Measurements from ENCODE around the gene RNF31.

The RNF31 gene

DNA sequence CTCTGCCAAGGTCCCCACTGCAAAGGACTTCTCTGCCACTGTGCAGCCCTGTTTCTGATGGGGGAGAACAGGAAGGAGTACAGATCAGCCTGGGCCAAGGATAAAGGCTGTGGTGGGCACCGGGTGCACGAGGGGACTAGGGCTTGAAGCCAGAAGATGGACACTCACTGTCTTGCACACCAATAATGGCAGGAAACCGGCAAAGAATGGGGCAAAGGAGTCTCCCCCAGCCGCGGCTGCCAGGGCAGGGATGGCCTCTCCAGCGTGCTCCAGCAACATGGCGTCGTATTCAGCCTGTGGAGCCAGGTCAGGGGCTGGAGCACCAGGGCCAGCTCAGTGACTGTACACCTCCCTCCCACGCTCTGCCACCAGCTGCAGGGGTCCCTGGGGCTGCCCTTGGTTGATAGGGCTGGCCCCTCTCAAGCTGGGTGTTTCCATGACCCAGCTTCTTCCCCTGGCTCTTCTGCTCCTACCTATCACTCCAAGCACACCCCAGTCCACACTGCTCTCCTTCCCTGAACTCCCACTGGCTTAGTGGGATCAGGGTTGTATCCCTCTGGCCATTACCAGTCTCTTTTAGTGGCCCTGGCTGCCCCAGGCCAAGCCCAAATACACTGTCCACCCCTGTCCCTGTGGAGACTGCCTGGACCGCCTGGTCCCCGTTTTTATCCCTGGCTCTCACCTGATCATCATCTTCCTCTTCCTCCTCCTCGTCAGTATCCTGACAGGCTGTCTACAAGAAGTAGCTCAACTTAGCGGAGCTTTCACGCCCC, 35.0 kb downstream of the RNF31 start:
- no peak for DNase-seq (ENCODE audit: low spot score)

DNA sequence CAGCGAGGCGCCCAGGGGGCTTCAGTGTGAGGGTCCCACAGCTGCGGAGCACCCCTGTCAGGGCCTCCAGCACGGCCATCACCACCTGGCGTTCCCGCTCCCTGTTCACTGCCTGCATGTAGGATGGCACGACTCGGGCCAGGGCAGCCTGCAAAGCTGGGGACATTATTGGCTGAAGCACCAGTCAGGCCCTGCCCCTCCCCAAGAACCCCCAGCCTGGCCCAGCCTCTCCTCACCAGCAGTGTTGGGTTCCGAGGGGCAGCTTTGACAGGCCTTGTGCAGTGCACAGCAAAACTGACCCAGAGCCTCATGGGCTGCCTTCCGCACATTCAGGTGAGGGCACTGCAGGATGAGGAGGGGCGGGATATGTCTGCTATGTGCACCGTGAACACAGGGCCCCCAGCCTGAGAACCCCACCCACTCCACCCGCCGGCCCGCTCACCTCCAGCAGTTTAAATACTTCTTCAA, 35.8 kb downstream of the RNF31 start:
- no peak for DNase-seq (ENCODE audit: low spot score)

DNA sequence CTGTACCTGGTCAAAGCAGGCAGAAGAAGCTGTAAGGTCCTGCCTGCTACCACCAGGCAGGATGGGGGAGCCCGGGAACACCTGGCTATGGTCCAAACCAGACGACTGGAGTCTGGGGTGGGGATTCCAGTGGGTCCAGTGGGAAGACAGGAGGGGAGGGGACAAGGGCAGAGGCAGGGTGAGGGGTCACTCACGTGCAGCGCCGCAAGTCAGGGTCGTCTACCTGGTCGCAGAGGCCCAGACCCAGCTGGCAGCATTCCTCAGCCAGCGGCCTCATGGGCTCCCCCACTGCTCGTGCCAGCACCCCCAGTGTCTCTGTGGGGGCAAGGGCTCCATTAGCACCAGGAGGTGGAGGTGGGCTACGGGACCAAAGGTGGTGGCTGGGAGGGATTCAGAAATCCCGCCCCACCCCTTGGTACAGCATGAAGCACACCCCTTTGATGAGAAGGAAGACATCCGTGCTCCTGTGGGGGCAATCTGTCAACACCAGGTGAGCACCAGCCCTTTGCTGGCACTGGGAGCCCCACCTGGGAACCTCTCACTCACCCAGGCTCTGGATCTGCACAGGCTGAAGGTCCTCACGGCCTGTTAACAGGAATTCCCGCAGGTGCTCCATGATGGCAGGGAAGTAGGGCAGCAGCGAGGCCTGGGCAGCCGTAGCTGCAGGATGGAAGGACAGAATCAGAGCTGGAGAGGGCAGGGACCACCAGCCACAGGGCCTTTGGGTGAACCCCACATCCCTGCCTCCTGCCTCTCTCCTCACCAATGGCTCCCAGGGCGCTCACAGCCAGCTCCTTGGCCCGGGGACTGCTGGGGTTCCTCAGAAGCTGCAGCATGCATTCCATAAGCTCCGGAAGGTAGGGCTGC, 37.0 kb downstream of the RNF31 start:
- DNase-seq (ENCODE audit: low spot score) = no peak

- DNase-seq (ENCODE audit: low spot score) = no peak
Measured at GRCh38 chr14:24185026-24185425, 37.7 kb downstream of the RNF31 start.

- no peak for DNase-seq (ENCODE audit: low spot score)
Measured at GRCh38 chr14:24185741-24186140, 38.4 kb downstream of the RNF31 start.

- DNase-seq (ENCODE audit: low spot score) = no peak
Measured at GRCh38 chr14:24186831-24187538, 39.7 kb downstream of the RNF31 start.

GRCh38 chr14:24187539-24187915, 40.2 kb downstream of the RNF31 start:
- no peak for DNase-seq (ENCODE audit: low spot score)

- peak; percentile 97 for DNase-seq (ENCODE audit: low spot score)
Measured at GRCh38 chr14:24188251-24189058, 41.2 kb downstream of the RNF31 start, which contains the start of gene IPO4. Gene IPO4 (minus strand): TSS chr14:24188816. CDS start chr14:24188787, 29 bp downstream.

GRCh38 chr14:24189059-24189375, 41.7 kb downstream of the RNF31 start:
- DNase-seq (ENCODE audit: low spot score) = no peak

DNA sequence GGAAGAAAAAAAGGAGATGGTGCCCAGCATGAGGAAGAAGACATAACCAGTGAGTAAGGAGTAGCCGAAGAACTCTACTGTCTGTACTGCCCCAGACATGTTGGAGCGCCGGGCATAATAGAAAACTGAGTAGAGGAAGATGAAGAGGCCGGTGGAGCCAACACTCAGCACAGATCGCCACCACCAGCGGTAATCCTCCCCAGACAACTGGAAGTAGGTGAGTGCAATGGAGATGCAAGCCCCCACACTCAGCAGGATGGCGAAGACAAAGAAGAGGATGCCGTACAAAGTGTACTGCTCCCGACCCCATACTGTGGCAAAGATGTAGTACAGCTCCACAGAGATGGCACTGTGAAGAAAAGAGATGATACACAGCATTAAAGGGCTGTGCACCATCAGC, 42.2 kb downstream of the RNF31 start:
- no peak for DNase-seq (ENCODE audit: low spot score)

GRCh38 chr14:24190416-24190815, 43.1 kb downstream of the RNF31 start:
- DNase-seq (ENCODE audit: low spot score) = no peak

DNA sequence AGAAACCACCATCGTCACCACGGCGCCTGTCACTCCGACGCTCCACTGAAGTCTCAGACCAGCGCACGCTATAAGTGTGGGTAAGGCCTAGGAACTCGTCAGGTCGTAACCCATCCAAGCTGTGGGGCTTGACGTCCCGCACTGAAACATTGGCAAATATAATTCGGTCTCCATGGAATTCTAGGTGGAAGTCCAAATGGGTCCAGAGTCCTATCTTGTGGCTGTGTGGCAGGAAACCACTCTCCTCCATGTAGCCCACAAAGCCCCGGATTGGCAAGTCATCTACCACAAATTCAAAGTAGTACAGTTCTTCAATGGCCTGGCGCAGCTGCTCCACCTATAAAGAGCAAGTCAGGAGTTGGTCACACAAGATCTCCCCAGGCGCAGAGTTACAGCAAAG, 45.6 kb downstream of the RNF31 start:
- no peak for DNase-seq (ENCODE audit: low spot score)

DNA sequence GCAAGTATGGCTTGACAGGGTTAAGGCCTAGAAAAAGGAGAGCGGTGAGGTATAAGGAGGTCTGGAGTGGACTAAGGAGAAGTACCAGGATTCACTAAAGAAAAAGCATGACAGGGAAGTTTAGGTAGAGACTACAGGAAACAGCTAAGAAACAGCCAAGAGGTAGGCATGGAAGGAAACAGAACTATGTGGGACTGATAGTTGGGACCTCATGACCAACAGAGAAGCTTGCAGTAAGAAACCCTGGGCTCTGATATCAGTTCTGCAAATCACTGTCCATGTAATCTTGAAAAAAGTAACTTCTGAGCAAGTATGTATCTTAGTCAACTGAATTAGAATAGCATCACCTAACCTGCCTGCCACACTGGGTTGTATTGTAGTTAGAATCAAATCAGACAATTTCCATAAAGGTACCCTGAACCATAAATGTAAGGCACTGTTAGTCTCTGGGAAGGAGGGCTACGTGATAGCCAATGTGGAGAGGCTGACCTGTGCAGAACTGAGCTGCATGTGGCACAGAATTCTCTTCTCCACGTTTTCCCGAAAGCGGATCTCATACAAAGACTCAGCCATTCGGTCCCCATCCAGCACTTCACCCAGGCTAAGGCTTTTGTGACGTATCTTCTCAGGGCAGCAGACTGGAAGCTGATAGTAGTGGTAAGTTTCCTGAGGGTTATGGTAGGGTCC, 47.0 kb downstream of the RNF31 start:
- no peak for DNase-seq (ENCODE audit: low spot score)

GRCh38 chr14:24194873-24195185, 47.5 kb downstream of the RNF31 start:
- no peak for DNase-seq (ENCODE audit: low spot score)

GRCh38 chr14:24195186-24196070, 48.1 kb downstream of the RNF31 start, which contains the start of gene TM9SF1:
Gene TM9SF1 (minus strand): TSS chr14:24195441. CDS start chr14:24195019, 422 bp downstream.
- DNase-seq (ENCODE audit: low spot score) = peak; percentile 79

- DNase-seq (ENCODE audit: low spot score) = no peak
Measured at GRCh38 chr14:24196071-24197055, 49.1 kb downstream of the RNF31 start.

DNA sequence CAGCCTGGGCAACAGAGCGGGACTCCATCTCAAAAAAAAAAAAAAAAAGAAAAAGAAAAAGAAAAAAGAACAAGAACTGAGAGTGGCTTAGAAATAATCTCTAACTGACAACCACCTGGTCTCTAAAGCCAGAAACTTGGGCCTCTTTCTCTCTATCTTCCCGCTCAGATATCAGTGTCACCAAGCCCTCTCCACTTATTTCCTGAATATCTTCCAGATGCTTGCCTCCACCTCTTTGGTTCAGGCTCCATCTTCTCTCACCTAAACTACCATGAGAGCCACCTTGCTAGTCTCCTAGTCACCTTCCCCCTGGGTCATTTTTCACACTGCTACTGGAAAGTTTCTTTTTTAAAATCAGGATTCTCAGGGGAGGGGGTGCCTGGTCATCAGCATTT, 49.8 kb downstream of the RNF31 start:
- no peak for DNase-seq (ENCODE audit: low spot score)

GRCh38 chr14:24198814-24199524, 51.7 kb downstream of the RNF31 start:
- DNase-seq (ENCODE audit: low spot score) = no peak

All from LoVo (cell line).